CD4-positive, alpha-beta T cell (primary cell): ENCODE measurements around the gene PPIP5K1. TPM values are rescaled to one million over a fixed set of nuclear protein-coding genes. Genes with fewer than 3 reads are reported as not detected.
"Not testable (repeated sequence)": the region's sequence is repeated elsewhere in the genome, so short reads cannot be mapped to it uniquely, and the experiment has no call there.

ENCODE experiments used
- ATAC-seq: fragments of 200-7000 bp; cut with Tn5 transposase; one replicate; pipeline ENCODE4 v1.10.0; 2022; ENCODE audit warnings: mild to moderate bottlenecking; ENCODE audit not compliant: poor library complexity
- CTCF ChIA-PET: fragments of 350-600 bp; sonication (Branson Sonifier 250); formaldehyde crosslinking; loops from one replicate; lab custom pipeline; 2021; ENCODE audit warnings: antibody characterized with exemption, inconsistent platforms; lab: Charles Lee
- POLR2A ChIA-PET: fragments of 350-600 bp; sonication (Branson Sonifier 250); formaldehyde crosslinking; loops from one replicate; lab custom pipeline; 2021; ENCODE audit warnings: antibody characterized with exemption, inconsistent platforms; lab: Charles Lee
- DNase-seq, 14 experiments: peaks; one replicate each; pipeline ENCODE4 v3.0.0-alpha.2; 2013 to 2020; ENCODE audit warnings: mixed read lengths in 2 of 14
- H3K27ac ChIP-seq, 2 donors: one replicate each; pipeline versions ENCODE4 v1.5.1 to v1.7.0; 2013; ENCODE audit warnings: low read length in 2 of 2, low read depth in 1 of 2, mild to moderate bottlenecking in 1 of 2
- H3K27me3 ChIP-seq, 2 experiments: 1 replicate in 1 of 2; 2 replicates in 1 of 2; pipeline versions ENCODE4 v1.6.1 to v1.7.0; 2013; ENCODE audit warnings: low read length in 2 of 2, control low read depth in 1 of 2, mild to moderate bottlenecking in 1 of 2, moderate library complexity in 1 of 2; ENCODE audit not compliant: insufficient read depth in 2 of 2, control insufficient read depth in 1 of 2
- H3K36me3 ChIP-seq: one replicate; pipeline ENCODE4 v1.6.1; 2013; ENCODE audit warnings: low read length, control low read depth; ENCODE audit not compliant: insufficient read depth
- H3K4me1 ChIP-seq: one replicate; pipeline ENCODE4 v1.6.1; 2013; ENCODE audit warnings: low read length, control low read depth; ENCODE audit not compliant: insufficient read depth
- H3K4me3 ChIP-seq: one replicate; pipeline ENCODE4 v1.5.1; 2013; ENCODE audit warnings: mild to moderate bottlenecking, low read length, moderate library complexity
- H3K9me3 ChIP-seq, 2 experiments: 1 replicate in 1 of 2; 2 replicates in 1 of 2; pipeline versions ENCODE4 v1.6.1 to v1.7.0; 2013; ENCODE audit warnings: low read length in 2 of 2, mild to moderate bottlenecking in 2 of 2, control low read depth in 1 of 2, moderate library complexity in 1 of 2; ENCODE audit not compliant: control insufficient read depth in 1 of 2, insufficient read depth in 1 of 2
- H3K27ac Mint-ChIP-seq: one replicate; pipeline ENCODE4 v1.8.0; 2020; ENCODE audit warnings: mixed read lengths
- H3K27me3 Mint-ChIP-seq: one replicate; pipeline ENCODE4 v1.8.0; 2021; ENCODE audit warnings: mixed read lengths
- H3K36me3 Mint-ChIP-seq: one replicate; pipeline ENCODE4 v1.8.0; 2021; ENCODE audit warnings: low read depth, mixed read lengths
- H3K4me1 Mint-ChIP-seq: one replicate; pipeline ENCODE4 v1.8.0; 2021; ENCODE audit warnings: low read depth, mixed read lengths
- H3K4me3 Mint-ChIP-seq: one replicate; pipeline ENCODE4 v1.8.0; 2020; ENCODE audit warnings: mild to moderate bottlenecking, mixed read lengths
- H3K9me3 Mint-ChIP-seq: one replicate; pipeline ENCODE4 v1.8.0; 2020; ENCODE audit warnings: mixed read lengths
- intact Hi-C, 2 experiments: fragments of 100-400 bp; cut with DNase I in 1 of 2; cut with micrococcal nuclease in 1 of 2; formaldehyde crosslinking; loops; one replicate each; pipeline versions ENCODE4 v1.15.1 to v1.9.0; 2023 to 2025; cut with DNase I, micrococcal nuclease
- total RNA-seq, 174 experiments: library from RNA in 2 of 174; stranded (reverse) in 2 of 174; gene quantifications; one replicate each; pipeline ENCODE4 v1.2.3 and lab custom pipeline; 2021 to 2026

Gene PPIP5K1
- total RNA-seq, 2 experiments from 2014 or later, result 16.9 to 23.8 TPM

- H3K9me3 Mint-ChIP-seq, H3K36me3 ChIP-seq, CTCF ChIA-PET, H3K27ac Mint-ChIP-seq, H3K36me3 Mint-ChIP-seq, ATAC-seq, H3K4me3 ChIP-seq, H3K27ac ChIP-seq, H3K4me3 Mint-ChIP-seq, H3K27me3 ChIP-seq, intact Hi-C loops, H3K4me1 ChIP-seq, DNase-seq, H3K9me3 ChIP-seq, POLR2A ChIA-PET, H3K4me1 Mint-ChIP-seq: not testable (repeated sequence)
- peaks cover 13% of the 10 kb centered on the region for H3K27me3 Mint-ChIP-seq
Measured at GRCh38 chr15:43617750-43618149, 27.7 kb upstream of the PPIP5K1 start.

- POLR2A ChIA-PET, H3K9me3 Mint-ChIP-seq, DNase-seq, H3K4me1 ChIP-seq, H3K4me3 Mint-ChIP-seq, H3K27ac Mint-ChIP-seq, H3K4me3 ChIP-seq, H3K27me3 ChIP-seq, ATAC-seq, H3K27ac ChIP-seq, H3K36me3 Mint-ChIP-seq, H3K9me3 ChIP-seq, intact Hi-C loops, H3K36me3 ChIP-seq, H3K4me1 Mint-ChIP-seq, CTCF ChIA-PET: not testable (repeated sequence)
- H3K27me3 Mint-ChIP-seq, result peaks cover 35% of the 10 kb centered on the region
Measured at GRCh38 chr15:43602233-43602632, 12.2 kb upstream of the PPIP5K1 start.

GRCh38 chr15:43600200-43600599 is 10.2 kb upstream of the PPIP5K1 start:
- H3K4me3 Mint-ChIP-seq, H3K9me3 Mint-ChIP-seq, H3K4me3 ChIP-seq, H3K27ac ChIP-seq, H3K36me3 ChIP-seq, DNase-seq, H3K27me3 ChIP-seq, H3K36me3 Mint-ChIP-seq, intact Hi-C loops, POLR2A ChIA-PET, ATAC-seq, CTCF ChIA-PET, H3K4me1 Mint-ChIP-seq, H3K9me3 ChIP-seq, H3K4me1 ChIP-seq, H3K27ac Mint-ChIP-seq: not testable (repeated sequence)
- peaks cover 41% of the 10 kb centered on the region for H3K27me3 Mint-ChIP-seq

GRCh38 chr15:43599131-43599530 is 9.1 kb upstream of the PPIP5K1 start:
- CTCF ChIA-PET, result not testable (repeated sequence)

GRCh38 chr15:43593328-43594190 is 3.6 kb upstream of the PPIP5K1 start, which contains the start of gene CKMT1B:
CKMT1B (plus strand) TSS chr15:43594027; CDS start chr15:43594219, 192 bp downstream.
- H3K4me1 ChIP-seq, H3K27ac ChIP-seq, H3K9me3 Mint-ChIP-seq, H3K4me3 Mint-ChIP-seq, H3K27me3 ChIP-seq, H3K4me3 ChIP-seq, intact Hi-C loops, H3K36me3 Mint-ChIP-seq, H3K4me1 Mint-ChIP-seq, H3K36me3 ChIP-seq, DNase-seq, CTCF ChIA-PET, H3K27ac Mint-ChIP-seq, H3K9me3 ChIP-seq, POLR2A ChIA-PET: not testable (repeated sequence)
- H3K27me3 Mint-ChIP-seq, result peaks cover 15% of the 10 kb centered on the region
- ATAC-seq, result peak; percentile 22

More at GRCh38 chr15:43599131-43599530, 9.1 kb upstream of the PPIP5K1 start:
- H3K27ac ChIP-seq, DNase-seq, H3K27ac Mint-ChIP-seq, ATAC-seq, POLR2A ChIA-PET, H3K4me1 Mint-ChIP-seq, H3K36me3 Mint-ChIP-seq, H3K4me3 Mint-ChIP-seq, H3K9me3 ChIP-seq, H3K4me3 ChIP-seq, H3K9me3 Mint-ChIP-seq, H3K36me3 ChIP-seq, H3K27me3 ChIP-seq, H3K4me1 ChIP-seq, intact Hi-C loops: not testable (repeated sequence)
- peaks cover 35% of the 10 kb centered on the region for H3K27me3 Mint-ChIP-seq

- H3K4me3 ChIP-seq, H3K27ac Mint-ChIP-seq, POLR2A ChIA-PET, H3K4me3 Mint-ChIP-seq, CTCF ChIA-PET, ATAC-seq, H3K36me3 ChIP-seq, H3K27me3 ChIP-seq, H3K4me1 ChIP-seq, H3K27ac ChIP-seq, H3K9me3 Mint-ChIP-seq, H3K36me3 Mint-ChIP-seq, intact Hi-C loops, DNase-seq, H3K9me3 ChIP-seq, H3K4me1 Mint-ChIP-seq: not testable (repeated sequence)
- peaks cover 13% of the 10 kb centered on the region for H3K27me3 Mint-ChIP-seq
Measured at GRCh38 chr15:43592841-43593240, 2.8 kb upstream of the PPIP5K1 start.

GRCh38 chr15:43574607-43575006 is 15.4 kb downstream of the PPIP5K1 start:
- POLR2A ChIA-PET, H3K9me3 ChIP-seq, H3K27me3 ChIP-seq: not testable (repeated sequence)

More at GRCh38 chr15:43574607-43575006, 15.4 kb downstream of the PPIP5K1 start:
- H3K27me3 Mint-ChIP-seq, H3K36me3 Mint-ChIP-seq, H3K4me1 ChIP-seq, intact Hi-C loops, CTCF ChIA-PET, H3K27ac Mint-ChIP-seq, ATAC-seq, H3K36me3 ChIP-seq, H3K4me3 Mint-ChIP-seq, H3K4me1 Mint-ChIP-seq, DNase-seq, H3K9me3 Mint-ChIP-seq, H3K4me3 ChIP-seq, H3K27ac ChIP-seq: not testable (repeated sequence)
